ENCODE measurements around the gene SPCS3. TPM values are rescaled to one million over a fixed set of nuclear protein-coding genes. Genes with fewer than 3 reads are reported as not detected.

The SPCS3 gene
- 48.3 TPM for polyA plus RNA-seq (2012; ENCODE audit: insufficient read length, low read depth)

DNA sequence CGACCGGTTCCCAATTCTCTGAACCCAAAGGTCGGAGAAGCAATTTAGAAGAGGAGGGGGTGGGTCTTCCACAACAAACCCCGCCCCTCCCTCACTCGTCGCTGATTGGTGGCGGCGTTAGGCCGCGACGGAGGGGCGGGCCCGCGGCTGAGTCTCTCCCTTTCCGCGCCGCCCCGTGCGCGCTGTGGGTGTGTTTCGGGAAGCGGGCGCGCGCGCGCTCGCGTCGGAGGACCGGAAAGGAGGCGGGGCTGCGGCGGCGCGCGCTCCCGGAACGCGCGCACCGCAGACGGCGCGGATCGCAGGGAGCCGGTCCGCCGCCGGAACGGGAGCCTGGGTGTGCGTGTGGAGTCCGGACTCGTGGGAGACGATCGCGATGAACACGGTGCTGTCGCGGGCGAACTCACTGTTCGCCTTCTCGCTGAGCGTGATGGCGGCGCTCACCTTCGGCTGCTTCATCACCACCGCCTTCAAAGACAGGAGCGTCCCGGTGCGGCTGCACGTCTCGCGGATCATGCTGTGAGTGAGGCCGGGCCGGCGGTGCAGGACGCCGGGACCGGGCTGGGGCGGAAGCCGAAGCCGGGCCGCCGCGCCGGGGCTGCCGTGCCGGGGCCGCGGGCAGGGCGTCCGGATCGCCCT, at the start of gene SPCS3:
SPCS3 (plus strand) TSS at position 263 of the 636 bp plus-strand sequence; CDS start at position 374, 111 bp downstream.
- peak; percentile 77 for TF ChIP-seq TAF1 (IDR thresholded peaks at IDR 0.05; ENCODE audit: borderline replicate concordance, insufficient read depth, low read length)
- no peak for TF ChIP-seq SIN3A (IDR thresholded peaks at IDR 0.05; ENCODE audit: borderline replicate concordance, insufficient read depth, low read length)
- TF ChIP-seq FOXP2 (optimal IDR thresholded peaks at IDR 0.05; ENCODE audit: borderline replicate concordance, extremely low read depth, extremely low read length, insufficient read depth) = peak; percentile 70
- peak; percentile 83 for TF ChIP-seq POLR2AphosphoS5 (IDR thresholded peaks at IDR 0.05; ENCODE audit: low read depth, low read length)
- TF ChIP-seq, protein P1, sequence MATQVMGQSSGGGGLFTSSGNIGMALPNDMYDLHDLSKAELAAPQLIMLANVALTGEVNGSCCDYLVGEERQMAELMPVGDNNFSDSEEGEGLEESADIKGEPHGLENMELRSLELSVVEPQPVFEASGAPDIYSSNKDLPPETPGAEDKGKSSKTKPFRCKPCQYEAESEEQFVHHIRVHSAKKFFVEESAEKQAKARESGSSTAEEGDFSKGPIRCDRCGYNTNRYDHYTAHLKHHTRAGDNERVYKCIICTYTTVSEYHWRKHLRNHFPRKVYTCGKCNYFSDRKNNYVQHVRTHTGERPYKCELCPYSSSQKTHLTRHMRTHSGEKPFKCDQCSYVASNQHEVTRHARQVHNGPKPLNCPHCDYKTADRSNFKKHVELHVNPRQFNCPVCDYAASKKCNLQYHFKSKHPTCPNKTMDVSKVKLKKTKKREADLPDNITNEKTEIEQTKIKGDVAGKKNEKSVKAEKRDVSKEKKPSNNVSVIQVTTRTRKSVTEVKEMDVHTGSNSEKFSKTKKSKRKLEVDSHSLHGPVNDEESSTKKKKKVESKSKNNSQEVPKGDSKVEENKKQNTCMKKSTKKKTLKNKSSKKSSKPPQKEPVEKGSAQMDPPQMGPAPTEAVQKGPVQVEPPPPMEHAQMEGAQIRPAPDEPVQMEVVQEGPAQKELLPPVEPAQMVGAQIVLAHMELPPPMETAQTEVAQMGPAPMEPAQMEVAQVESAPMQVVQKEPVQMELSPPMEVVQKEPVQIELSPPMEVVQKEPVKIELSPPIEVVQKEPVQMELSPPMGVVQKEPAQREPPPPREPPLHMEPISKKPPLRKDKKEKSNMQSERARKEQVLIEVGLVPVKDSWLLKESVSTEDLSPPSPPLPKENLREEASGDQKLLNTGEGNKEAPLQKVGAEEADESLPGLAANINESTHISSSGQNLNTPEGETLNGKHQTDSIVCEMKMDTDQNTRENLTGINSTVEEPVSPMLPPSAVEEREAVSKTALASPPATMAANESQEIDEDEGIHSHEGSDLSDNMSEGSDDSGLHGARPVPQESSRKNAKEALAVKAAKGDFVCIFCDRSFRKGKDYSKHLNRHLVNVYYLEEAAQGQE (IDR thresholded peaks at IDR 0.05; ENCODE audit: insufficient read depth in 1 of 2, low read depth in 2 of 2, low read length in 2 of 2) = no peak

DNA sequence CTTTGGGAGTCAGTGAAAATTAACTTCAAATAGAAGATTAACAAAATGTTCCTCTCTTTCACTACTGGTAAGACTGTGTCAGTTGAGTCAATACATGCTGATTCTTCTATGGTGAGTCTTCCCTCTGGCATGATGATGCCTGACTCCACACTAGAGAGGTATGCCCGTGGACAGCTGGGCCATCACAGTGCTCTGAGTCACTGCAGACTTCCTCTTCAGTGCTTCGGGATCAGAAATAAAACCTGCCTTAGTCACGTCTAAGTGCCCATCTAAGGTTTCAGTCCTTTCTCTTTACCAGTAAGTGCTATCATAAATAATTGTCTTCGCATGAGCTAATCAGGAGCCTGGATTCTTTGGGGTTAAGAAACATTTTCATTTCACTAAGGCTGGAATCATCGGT, 49.1 kb upstream of the SPCS3 start:
- no peak for TF ChIP-seq SIN3A (IDR thresholded peaks at IDR 0.05; ENCODE audit: borderline replicate concordance, insufficient read depth, low read length)
- TF ChIP-seq POLR2AphosphoS5 (IDR thresholded peaks at IDR 0.05; ENCODE audit: low read depth, low read length) = no peak
- TF ChIP-seq FOXP2 (optimal IDR thresholded peaks at IDR 0.05; ENCODE audit: borderline replicate concordance, extremely low read depth, extremely low read length, insufficient read depth) = no peak
- TF ChIP-seq, protein P1 (IDR thresholded peaks at IDR 0.05; ENCODE audit: insufficient read depth in 1 of 2, low read depth in 2 of 2, low read length in 2 of 2) = no peak

DNA sequence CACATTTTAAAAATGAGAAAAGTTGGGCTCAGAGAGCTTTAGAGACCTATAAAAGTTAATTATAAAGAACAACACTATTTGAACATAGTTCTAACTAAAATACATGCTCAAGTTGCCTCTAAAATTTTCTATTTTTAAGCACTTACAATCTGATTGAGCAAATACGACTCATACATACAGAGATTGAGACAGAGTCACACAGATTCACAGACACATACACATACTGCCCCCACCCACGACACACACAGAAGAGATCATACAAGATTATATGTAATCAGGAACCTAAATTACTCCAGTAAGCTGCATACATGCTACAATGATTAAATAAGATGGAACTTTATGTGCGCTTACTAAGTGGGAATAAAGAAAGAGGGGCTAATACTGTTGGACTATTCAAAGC, 48.0 kb upstream of the SPCS3 start:
- TF ChIP-seq POLR2AphosphoS5 (IDR thresholded peaks at IDR 0.05; ENCODE audit: low read depth, low read length) = no peak
- TF ChIP-seq, protein P1 (IDR thresholded peaks at IDR 0.05; ENCODE audit: insufficient read depth in 1 of 2, low read depth in 2 of 2, low read length in 2 of 2) = no peak
- no peak for TF ChIP-seq SIN3A (IDR thresholded peaks at IDR 0.05; ENCODE audit: borderline replicate concordance, insufficient read depth, low read length)
- TF ChIP-seq TAF1 (IDR thresholded peaks at IDR 0.05; ENCODE audit: borderline replicate concordance, insufficient read depth, low read length) = no peak
- TF ChIP-seq FOXP2 (optimal IDR thresholded peaks at IDR 0.05; ENCODE audit: borderline replicate concordance, extremely low read depth, extremely low read length, insufficient read depth) = no peak

DNA sequence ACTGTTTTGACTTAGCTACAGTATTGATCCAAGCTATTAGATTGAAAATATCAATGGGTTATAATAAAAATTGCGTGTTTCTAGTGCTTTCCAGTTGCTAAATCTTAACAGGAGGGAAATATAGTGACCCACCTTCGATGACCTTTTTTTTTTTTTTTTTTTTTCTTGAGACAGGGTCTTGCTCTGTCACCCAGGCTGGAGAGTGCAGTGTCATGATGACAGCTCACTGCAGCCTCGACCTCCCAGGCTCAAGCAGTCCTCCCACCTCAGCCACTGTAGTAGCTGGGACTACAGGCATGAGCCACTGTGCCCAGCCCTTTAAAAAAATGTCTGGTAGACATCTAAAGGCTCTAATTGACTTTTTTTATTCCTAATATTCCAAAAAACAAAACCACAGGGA, 47.0 kb upstream of the SPCS3 start:
- TF ChIP-seq TAF1 (IDR thresholded peaks at IDR 0.05; ENCODE audit: borderline replicate concordance, insufficient read depth, low read length) (no peak), FOXP2 (optimal IDR thresholded peaks at IDR 0.05; ENCODE audit: borderline replicate concordance, extremely low read depth, extremely low read length, insufficient read depth) (no peak), POLR2AphosphoS5 (IDR thresholded peaks at IDR 0.05; ENCODE audit: low read depth, low read length) (no peak)
- TF ChIP-seq, protein P1 (IDR thresholded peaks at IDR 0.05; ENCODE audit: insufficient read depth in 1 of 2, low read depth in 2 of 2, low read length in 2 of 2) = no peak
